NOMO-1 treated with DMSO at 0.1 percent for 48 hours (cell line): ENCODE results near the gene EVL.
"Not testable (repeated sequence)": the region's sequence is repeated elsewhere in the genome, so short reads cannot be mapped to it uniquely, and the experiment has no call there.

Source experiments
- DNase-seq: peaks from one replicate; lab custom pipeline; 2025; ENCODE audit not compliant: unreplicated experiment; lab: John Stamatoyannopoulos, UW

Gene EVL

DNA sequence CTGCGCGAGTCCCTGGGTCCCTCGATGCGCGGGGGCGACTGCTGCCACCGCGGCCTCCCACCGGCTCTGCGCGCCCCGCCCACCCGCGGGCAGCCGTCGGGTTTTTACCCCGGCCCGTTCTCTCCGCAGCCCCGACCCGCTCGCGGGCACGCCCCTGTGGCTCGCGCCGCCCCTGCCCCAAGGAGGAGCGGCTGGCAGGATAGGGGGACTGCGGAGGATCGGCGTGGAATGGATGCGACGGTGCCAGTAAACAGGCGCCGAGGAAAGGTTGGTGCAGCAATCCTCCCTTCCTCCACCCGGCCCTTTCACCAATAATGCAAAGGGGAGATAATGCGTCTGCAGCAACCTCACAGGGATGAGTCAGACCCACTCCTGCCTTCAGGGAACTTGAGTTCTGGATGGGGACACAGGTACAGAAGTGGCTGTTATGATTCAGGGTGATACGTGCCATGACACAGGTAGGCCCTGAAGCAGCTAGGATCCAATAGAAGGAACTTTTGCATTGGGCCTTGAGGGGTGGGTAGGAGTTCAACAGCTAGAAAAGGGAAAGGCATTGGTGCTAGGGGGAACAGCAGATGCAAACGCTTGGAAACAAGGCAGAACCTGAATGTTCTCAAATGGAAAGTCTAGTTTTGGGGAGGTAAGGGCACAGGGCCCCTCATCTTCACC, 94.8 kb downstream of the EVL start:
- DNase-seq: no peak

DNA sequence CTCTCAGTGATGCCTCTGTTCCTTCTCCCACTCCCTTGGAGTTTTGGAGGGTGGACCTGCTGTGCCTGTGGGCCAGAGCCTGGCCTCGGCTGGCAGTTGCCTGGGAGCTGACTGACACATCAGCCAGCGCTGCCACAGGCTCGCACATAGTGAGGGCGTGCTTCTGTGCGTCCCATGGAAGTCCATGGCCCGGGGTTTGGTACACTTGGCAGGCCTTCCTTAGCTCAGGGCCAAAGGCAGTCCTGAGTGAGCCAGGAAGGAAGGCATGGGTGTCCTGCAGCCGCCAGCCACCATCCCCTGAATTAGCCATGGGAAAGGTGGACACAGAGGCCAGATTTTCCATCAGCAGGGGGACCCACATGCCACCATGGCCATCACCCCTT, 95.3 kb downstream of the EVL start:
- no peak for DNase-seq

DNA sequence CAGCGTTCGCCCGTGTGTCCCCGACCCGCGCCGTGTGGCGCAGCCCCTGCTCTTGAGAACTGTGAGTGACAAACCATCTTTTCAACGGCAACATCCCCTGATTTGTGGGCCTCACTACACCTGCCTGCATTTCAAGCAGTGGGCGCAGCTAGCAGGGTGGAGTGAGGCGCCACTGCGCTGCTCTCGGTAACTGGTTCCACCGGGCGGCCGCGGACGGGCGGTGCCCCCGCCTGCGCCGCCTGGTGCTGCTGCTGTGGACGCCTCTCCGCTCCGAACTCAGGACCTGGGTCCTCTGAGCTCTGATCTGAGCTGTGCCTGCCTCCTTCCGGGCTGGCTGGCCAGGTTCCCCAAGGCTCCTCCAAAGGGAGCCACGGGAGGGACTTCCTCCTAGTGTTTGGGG, 100.2 kb downstream of the EVL start:
- DNase-seq: no peak

DNA sequence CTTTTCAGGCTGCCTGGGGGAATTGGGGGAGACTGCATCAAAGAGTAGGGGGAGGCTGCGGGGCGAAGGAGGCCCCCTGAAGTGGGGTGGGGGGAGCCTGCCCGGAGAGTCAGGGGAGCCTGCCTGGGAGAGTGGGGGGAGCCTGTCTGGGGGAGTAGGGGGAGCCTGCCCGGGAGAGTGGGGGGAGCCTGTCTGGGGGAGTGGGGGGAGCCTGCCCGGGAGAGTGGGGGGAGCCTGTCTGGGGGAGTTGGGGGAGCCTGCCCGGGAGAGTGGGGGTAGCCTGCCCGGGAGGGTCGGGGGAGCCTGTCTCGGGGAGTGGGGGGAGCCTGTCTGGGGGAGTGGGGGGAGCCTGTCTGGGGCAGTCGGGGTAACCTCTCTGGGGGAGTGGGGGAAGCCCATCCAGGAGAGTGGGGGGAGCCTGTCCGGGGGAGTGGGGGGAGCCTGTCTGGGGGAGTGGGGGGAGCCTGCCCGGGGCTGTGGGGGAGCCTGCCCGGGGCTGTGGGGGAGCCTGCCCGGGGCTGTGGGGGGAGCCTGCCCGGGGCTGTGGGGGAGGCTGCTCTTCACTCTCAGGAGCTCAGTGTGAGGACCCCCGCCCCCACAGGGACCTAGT, 100.7 kb downstream of the EVL start:
- DNase-seq: no peak

DNA sequence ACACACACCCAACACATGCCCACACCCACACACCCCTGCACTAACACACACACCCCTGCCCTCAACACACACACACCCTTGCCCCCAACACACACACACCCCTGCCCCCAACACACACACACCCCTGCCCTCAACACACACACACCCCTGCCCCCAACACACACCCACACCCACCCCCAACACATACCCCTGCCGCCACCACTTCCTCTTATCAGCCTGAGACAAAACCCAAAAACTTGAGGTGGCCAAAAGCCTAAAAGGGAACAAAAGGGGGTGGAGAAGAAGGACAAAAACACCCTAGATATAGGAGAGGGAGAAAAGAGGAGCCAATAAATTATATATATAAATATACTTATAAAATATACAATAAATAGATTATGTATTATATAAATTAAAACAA, 103.3 kb downstream of the EVL start:
- peak; percentile 50 for DNase-seq

DNA sequence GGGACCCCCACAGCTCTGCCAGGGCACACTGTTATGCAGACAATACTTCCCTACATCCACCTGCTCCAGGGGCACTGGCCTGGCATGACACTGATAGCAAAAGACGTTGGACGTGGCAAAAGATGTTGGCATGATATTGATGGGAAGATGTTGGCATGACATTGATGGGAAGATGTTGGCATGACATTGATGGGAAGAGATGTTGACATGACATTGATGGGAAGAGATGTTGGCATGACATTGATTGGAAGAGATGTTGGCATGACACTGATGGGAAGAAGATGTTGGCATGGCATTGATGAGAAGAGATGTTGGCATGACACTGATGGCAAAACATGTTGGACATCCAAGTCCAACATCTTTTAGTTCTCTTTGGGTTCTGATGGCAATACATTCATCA, 105.7 kb downstream of the EVL start:
- no peak for DNase-seq

DNA sequence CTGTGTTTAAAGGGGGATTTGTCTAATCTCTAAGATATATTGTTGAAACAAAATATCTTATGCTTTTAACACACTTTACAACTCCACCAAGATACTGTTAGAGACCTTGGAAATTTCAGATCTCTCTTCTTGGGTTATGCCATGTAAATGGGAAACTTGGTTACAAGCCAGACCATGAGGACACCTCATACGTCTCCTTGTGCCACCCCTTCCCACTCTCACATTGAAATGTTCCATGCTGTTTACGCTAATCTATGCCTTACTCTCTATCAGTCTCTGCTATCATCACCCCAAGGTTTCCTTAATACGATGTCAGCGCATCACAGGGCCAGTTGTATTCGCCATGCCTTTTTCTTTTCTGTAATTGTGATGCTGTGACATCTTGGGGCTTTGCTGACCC, 107.6 kb downstream of the EVL start:
- no peak for DNase-seq

DNA sequence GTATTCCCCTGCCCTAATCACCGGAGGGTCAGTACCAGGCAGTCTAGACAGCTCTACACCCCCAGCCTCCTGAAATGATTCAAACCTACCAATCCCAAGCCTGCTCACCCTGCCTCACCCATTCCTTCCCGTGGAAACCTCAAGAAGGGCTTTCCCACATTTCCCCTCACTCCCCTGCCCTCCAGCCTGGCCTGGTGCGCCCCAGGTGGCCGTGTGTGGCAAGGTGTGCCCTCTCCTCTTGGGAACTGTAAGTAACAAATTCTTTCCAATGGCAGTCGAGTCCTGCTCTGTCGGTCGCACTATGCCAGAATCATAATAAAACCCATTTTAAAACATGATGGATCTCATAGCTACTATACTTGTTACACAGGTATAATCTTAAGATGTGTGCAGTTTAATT, 108.1 kb downstream of the EVL start:
- no peak for DNase-seq

DNA sequence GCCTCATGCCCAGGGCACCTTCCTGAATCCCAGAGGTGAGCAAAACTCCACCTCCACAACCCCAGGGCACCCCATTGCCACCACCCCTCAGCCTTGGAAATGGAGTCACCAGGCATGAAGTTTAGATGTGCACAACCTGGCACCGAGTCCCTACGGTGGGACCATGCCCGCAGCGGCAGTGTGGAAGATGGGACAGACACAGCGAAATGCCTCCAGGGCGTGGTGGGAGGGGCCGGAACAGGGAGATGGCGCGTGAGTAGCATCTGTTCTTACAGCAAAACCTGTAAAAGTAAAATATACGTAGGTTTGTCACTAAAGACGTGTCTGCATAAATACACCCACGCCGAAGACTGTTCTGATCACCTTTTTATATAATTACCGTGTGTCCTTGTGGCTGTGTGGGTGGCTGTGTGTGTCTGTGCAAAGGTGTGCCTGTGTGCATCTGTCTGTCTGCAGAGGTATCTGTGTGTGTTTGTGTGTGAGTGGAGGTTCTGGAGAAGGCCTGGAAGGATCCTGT, 111.6 kb downstream of the EVL start:
- no peak for DNase-seq

DNA sequence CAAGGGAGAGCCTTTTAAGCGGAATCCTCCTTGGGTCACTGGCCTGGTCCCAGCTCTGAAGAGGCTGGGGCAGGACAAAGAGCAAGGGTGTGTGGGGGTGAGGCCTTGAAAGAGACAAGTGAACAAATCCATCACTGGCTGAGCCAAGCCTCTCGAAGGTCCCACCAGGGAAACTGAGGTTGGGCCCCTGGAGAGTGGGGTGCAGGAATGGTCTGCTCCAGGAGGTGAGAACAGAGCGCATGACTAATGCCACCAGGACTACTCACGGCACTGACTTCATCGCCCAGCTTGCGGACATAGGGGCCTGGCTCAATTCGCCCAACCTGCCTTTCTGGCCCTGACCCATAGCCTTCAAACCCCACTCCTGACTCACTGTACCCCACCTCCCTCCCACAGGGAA, 113.5 kb downstream of the EVL start:
- DNase-seq: no peak

DNA sequence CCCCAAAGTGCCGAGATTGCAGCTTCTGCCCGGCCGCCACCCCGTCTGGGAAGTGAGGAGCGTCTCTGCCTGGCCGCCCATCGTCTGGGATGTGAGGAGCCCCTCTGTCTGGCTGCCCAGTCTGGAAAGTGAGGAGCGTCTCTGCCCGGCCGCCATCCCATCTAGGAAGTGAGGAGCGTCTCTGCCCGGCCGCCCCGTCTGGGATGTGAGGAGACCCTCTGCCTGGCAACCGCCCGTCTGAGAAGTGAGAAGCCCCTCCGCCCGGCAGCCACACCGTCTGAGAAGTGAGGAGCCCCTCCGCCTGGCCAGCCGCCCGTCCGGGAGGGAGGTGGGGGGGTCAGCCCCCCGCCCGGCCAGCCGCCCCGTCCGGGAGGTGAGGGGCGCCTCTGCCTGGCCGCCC, 115.4 kb downstream of the EVL start:
- not testable (repeated sequence) for DNase-seq

DNA sequence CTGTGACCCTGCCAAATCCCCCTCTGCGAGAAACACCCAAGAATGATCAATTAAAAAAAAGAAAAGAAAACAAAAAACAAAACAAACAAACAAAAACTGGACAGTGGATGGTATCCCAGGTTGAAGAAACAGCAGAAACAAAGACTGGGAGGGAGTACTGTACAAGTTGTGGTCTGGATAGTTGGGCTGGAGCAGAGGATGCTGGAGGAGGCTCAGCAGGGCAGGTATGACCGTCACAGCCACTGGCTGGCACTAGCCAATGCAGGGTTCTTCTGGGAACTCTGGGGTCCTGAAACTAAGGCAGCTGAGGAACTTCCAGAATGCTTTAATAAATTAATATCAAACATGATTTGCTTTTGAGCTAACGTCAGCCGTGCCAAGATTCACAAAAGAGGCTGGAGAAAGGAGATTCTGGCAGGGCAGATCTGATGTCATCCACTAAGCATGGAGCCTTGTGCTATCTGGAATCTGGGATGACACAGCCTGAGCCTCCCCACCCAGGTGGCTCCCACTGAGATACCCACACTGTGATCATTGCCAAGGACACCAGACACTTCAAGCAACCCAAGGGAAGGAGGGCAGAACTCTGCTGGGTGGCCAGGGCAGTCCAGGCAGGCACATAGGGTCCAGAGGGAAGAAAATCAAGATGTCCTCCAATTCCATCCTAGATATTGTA, 116.8 kb downstream of the EVL start:
- DNase-seq: not testable (repeated sequence)

DNA sequence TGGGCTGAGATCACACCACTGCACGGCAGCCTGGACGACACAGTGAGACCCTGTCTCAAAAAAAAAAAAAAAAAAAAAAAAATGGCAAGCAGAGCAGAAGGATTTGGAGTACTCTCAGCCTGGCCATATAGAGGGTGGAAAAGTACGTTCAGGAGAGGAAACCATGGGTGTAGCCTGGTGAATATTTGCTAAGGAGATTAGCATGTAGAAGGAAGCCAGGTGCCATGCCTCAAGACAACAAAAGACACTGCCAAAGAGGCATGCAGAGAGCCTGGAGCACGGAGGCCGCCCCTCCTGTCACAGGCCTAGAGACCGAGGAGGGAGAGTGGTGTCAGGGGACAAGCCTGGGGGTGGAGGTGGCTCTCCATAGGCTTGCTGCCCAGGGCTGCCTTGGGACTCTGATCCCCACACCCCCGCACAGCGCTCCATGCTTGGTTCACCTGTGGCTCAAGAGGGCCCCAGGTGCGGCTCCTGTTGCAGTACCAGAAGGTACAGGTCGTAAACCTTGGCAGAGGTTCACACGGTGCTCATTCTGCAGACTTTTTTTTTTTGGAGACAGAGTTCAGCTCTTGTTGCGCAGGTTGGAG, 122.1 kb downstream of the EVL start:
- DNase-seq: no peak

DNA sequence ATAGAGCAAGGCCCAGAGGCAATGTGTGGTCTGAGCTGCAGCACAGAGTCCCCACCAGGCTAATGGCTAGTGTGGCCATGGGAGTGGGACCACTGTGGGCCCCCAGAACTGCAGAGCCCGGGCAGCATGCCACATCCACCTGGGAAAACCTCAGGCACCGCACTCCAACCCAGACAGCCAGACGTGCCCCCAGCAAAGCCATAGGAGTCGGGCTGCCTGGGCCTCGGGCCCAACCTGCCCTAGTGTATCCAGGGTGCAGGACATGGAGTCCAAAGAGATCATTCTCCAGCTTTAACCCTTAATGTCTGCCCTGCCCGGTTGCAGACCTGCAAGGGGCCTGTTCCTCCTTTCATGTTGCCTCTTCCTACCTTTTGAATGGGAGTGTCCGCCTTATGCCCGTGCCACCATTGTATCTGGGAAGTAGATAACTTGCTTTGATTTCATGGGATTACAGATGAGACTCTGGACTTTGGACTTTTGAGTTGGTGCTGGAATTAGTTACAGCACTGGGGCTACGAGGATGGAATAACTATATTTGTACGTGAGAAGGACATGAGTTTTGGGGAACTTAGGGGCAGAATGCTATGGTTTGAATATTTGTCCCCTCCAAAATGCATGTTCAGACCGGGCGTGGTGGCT, 123.3 kb downstream of the EVL start:
- DNase-seq: no peak

DNA sequence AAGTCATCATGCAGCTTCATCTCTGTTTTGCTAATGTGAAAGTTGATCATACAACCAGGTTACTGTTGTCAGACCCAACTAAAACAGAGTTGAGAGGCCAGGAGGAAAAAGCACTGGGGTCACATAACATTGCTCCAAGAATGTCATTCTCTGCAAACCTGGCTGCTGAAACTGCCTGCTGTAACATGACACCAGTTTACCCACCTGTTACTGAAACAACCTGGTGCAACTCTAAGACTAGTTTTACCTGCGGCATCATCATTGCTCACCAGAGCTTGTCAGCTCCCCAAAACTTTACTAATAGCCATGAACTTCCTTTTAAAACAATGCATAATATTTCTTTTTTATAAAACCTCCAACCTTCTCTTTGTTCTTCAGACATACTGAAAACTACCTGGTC, 124.9 kb downstream of the EVL start:
- DNase-seq: no peak

DNA sequence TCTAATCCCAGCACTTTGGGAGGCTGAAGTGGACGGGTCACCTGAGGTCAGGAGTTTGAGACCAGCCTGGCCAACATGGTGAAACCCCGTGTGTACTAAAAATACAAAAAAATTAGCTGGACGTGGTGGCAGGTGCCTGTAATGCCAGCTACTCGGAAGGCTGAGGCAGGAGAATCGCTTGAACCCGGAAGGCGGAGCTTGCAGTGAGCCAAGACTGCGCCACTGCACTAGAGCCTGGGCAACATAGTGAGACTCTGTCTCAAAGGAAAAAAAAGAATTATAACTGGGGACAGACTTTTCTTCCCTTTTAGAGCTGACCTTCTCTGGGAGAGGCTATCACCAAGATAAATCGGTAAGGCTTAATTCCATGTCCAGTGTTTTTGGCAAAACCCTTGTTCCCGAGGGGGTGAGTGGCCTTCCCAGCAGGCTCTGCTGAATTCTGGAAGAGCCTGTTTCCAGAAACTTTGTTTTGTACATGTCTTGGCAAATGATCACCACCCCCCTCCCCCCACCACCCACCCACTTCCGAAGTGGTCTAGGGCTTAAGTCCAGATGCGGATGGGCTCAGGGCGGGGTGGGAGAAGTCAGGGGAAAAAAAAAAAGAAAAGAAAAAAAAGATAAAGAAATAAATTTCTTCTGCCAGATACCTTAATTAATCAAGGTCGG, 126.5 kb downstream of the EVL start:
- no peak for DNase-seq

DNA sequence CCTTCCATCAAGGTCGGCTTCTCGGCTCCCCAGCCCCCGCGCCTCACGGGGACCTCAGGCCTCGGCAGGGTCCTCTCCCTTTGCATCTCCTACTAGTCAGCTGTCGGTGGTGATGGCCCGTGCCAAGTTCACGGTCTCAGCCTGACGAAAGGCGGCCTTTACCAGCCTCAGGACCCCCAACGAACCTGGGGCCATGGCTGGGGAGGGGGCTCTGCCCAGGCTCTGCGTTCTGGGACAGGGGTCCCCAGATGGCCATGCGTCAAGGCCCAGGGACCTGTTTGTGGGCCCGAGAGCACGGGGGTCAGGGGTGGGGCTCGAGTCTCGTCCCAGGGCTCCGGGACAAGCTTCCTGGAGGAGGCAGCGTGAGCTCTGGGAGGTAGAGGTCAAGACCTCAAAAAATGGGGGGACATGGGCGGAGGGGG, 127.0 kb downstream of the EVL start:
- DNase-seq: no peak

DNA sequence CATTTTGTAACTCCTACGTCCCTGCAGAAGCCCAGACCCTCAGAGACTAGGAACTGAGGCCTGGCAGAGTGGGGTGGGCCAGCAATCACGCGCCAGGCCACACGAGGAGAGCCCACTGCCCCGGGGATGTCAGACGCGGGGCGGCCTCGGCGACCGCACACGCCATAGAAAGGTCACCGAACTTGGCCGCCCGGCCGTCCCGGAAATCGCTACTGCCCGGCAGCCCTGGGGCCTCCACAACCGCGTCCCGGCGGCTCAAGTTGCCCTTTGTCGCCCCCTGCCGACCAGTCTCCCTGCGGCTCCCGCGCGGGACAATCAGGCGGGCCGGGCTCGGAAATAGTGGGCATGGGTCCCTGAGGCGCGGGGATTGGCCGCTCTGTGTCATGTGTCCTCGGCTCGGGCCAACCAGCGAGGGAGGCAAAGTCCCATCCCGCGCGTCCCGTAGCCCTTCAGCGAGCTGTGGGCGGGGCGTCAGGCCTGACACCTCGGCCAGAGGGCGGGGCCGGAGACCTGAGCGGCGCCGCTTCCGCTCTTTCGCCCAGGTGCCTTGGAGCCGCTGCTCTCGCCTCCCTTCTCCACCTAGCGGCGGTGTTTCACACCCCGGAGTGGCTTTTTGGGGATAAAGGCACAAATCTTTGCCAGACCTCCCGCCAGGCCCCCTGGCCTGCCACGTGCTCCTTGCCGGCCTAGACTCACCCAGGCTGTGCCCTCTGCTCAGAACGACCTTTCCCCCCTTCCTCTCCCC, 127.6 kb downstream of the EVL start:
- DNase-seq: peak; percentile 99
